GM19463 (cell line): ENCODE measurements around the gene PPP2R5C.
A peak's percentile ranks its signal among the peaks of the same experiment; 100 is the strongest.

Experiments used
- ATAC-seq: cut with Tn5 transposase; IDR thresholded peaks from one replicate; pipeline ENCODE4 v1.9.1; 2021; ENCODE audit warnings: mild to moderate bottlenecking, moderate library complexity; ENCODE audit not compliant: unreplicated experiment

Gene PPP2R5C

DNA sequence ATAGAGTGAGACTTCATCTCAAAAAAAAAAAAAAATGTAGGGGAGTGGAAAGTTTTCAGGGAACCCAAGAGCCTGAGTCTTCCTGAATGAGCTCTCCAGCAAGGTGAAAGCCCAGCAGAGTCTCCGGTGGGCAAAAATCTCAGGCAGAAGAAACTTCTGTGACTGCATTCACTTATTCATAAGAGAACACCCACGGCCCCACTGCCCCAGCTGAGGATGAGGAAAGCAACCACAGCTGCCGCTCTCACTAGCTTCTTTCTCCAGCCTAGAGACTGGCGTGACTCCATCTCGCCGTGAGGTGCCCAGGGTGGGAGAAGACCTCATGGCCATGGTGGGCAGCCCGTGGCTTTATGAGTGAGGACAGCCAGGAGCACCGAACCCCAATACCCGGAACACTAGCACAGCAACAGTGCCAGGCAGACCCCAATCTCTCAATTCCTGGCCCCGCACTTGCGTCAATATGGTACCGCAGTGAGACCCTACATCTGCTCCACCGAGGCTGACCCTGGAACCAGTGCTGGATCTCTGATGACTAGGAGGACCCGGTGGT is 173.2 kb downstream of the PPP2R5C start:
- ATAC-seq: no peak

DNA sequence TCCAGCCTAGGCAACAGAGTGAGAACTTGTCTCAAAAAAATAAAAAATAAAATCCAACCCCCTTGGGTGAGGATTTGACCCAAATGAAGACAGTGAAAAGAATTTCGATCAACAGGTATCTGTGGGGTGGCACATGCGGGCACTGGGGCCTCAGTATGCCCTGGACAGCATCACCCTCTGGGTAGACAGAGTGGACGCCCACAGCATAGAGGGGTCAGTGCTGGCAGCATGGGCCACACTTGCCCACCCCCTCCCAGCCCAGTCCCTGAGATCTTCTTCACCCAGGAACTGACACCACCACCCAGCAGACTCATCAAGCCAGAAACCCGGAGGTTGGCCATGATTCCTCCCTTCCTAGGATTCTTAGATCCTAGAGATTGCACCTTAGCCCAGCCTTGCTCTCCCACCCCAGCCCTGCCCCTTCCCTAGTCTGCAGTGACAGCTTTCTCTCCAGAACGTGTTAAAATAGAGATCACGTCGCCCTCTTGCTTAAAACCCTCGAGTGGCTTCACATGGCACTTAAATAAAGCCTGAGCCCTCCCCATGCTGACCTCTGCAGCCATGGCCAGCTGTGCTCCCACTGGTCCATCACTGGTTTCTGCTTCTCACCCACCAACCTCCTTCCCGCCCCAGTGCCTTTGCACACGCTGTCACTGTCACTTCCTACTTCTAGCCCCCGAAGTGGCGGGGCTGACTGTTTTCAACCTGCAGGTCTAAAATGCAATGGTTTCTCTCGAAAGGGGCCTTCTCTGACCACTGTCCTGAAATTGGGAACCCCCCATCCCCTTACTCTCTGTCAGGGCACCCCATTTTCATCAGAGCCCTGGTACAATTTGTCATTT is 176.6 kb downstream of the PPP2R5C start:
- ATAC-seq: no peak

DNA sequence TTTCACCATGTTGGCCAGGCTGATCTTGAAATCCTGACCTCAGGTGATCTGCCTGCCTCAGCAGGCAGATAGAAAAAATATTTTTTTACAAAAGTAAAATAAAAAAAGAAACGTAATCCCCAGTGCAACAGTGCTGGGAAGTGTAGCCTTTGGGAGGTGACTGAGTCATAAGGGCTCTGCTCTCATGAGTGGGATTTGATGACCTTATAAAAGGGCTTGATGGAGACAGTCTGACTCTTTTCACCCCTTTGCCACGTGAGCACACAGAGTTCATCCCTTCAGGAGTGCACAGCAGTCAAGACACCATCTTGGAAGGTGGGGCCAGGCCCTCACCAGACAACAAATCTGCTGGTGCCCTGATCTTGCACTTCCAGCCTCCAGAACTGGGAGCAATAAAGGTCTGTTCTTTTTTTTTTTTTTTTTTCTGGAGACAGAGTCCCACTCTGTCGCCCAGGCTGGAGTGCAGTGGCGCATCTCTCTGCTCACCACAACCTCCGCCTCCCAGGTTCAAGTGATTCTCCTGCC is 178.2 kb downstream of the PPP2R5C start:
- no peak for ATAC-seq

DNA sequence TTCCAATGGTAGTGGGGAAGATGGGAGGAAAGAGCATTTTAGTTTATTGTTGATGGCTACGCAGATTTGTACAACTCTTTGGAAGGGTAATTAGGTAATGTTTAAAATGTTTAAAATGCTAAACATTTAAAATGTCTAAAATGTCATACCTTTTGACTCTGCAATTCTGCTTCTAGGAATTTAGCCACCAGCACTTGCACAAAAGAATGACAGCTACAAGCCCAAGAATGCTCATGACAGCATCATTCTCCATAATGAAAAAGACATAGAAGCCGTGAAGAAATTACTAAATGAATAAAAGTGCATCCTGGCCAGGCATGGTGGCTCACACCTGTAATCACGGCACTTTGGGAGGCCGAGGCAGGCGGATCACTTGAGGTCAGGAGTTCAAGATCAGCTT is 182.9 kb downstream of the PPP2R5C start:
- no peak for ATAC-seq

DNA sequence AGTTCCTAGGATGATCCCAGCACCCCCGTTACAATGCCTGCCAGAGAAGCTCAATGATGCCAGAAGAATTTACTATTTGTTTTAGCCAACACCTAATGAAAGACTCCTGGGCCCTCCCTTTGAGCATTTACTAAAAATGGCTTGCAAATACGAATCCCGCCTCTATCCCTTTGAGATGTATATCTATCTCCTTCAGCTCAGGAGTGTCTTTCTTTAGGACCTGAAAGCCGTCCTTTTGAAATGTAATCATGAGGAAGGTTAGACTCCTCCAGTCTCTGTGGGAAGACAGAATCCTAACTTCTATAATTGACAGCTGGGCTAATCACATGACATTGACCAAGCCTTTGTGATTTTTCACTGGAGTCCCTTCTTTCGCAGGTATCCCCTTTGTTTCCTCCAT is 183.7 kb downstream of the PPP2R5C start:
- no peak for ATAC-seq

DNA sequence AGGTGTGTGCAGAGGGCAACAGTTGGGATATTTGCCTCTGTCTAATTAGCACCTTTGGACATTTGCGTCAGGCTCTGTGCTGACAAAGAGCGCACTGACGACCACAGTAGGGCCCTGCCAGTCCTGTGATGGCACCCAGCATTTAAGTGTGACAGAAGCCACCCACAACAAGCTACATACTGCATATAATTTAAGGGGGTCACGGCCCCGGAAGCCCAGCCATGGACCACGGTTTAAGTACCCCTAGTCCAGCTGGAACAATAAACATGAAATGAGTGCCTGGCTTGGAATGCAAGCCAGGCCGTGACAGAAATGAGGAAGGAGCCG is 186.0 kb downstream of the PPP2R5C start:
- ATAC-seq: no peak

DNA sequence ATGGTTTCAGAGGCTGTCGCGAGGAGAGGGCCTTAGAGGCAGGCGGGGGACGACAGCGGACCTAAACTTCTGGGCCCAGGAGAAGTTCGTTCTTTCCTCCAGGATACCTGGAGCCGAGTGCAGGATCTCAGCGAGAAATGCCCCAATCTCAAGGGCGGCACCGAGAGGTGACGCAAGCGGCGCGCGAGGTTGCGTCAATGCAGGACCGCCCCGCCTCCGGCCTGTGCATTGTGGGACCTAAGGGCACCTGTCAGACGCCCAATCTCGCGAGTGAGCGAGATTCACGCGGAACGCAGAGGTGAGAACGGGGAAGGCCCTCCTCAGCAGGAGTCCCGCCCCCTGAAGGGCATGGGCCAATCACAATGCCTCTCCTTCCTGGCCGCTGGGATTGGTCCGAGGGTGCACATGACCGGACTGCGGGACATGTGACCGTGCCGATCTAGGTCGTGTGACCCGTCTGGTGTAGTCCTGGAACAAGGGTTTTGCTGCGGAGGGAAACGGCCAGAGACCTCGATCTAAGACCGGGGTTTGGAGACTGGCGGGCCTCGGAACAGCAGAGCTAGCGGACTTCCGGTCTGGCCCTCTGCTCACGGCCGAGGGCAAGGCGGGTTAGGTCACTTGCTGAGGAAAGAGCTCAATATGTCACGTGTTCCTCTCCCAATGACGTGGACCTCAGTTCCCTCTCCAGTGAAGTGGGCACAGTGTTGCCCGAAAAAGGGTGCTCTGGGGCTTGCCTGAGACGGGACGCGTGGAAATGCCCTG is 186.6 kb downstream of the PPP2R5C start:
- peak; percentile 98 for ATAC-seq

DNA sequence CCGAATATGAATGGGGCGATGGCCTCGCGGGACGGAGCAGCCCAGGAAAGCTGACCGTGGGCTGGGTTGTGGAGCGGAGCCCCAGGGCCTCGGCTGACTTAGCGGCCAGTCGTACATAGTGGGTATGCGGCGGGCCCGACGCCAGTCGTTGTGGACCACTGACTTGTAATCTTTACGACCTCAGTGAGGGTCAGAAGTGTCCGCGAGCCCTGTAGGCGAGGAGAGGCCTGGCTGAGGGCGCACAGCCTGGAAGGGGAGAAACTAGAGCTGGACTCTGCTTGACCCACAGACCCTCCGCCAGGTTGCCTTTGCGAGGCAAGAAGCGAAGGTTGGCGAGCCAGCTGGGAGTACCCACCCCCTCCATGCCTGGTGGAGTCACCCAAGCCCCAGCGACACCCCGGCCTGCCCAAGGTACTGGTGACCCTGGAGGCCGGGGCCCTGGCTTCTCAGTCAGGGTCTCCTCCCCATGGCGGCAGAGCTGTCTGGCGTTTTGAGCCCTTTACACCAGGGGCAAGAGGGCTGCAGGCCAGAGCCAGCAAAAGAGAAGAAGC is 187.2 kb downstream of the PPP2R5C start:
- no peak for ATAC-seq

DNA sequence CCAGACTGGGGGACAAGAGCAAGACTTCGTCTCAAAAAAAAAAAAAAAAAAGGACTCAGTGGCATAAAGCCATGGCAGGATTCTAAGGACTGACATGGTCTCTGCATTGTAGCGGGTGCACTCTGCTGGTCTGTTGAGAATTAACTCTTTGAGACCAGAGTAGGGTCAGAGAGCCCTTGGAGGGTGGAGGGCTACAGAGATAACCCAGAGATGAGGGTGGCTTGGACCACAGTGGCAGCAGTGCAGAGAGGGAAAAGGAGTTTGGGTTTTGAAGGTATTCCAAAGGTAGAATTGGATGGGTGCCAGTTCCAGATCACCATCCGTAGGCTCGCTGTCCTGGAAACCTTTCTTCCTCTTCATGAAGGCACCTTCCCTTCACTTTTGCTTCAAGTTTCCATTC is 188.6 kb downstream of the PPP2R5C start:
- ATAC-seq: no peak

DNA sequence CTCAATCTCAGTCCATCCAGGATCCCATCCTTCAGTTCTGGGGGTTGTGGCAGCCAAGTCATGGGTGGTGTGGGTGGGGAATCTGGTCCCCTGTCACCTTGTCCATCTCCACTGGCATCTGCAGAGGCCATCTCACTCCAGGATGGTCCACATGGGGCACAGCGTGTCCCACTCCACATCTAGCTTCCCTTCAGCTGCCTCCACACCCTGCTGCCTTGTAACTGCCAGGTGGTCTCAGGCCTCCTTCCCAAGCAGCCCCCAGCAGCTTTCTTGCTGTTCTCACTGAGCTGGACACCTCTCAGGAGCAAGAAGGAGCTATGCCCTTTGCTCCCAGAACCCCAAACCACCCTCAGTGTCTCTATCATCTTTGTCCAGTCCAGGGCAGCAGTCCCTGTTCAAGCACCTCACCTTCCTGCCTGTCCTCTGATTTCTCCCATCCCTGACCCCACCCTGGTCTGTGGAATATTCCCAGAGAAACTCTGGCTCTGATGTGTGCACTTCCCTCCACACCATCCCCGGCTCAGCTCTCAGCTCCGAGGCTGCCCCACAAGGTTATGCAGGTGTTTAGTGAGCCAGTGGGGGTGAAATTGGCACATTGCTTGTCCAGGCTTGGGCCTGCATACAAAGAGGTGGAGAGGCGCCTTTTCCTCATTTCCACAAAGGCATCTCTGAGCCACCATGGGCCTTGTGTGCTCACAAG is 189.2 kb downstream of the PPP2R5C start:
- ATAC-seq: no peak

DNA sequence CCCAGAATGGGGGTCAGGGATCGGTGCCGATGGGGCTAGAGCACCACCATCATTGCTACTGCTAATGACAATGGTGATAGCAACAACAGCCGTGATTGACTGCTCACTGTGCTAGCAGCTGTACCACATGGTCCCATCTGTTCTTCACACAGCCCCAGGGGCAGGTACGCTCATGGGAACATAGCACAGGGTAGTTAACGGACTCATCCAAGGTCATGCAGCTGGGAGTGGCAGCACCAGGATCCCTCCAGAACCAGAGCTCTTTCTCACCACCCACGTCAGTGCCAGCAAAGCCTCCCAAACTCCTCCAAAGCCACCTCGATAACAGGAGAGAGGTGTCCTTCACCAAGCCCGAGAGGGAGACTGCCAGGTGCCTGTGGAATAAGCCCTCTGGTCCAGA is 191.6 kb downstream of the PPP2R5C start:
- ATAC-seq: no peak

DNA sequence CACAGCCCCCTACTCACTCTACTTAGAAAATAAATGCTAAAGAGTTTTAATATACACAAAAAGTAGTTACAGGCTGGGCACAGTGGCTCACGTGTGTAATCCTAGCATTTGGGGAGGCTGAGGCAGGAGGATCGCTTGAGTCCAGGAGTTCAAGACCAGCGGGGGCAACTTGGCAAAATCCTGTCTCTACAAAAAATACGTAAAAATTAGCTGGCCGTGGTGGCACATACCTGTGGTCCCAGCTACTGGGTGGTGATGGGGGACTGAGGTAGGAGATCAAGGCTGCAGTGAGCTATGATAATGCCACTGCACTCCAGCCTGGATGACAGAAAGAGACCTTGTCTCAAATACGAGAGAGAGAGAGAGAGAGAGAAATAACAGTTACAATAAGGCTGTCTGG is 193.0 kb downstream of the PPP2R5C start:
- no peak for ATAC-seq

DNA sequence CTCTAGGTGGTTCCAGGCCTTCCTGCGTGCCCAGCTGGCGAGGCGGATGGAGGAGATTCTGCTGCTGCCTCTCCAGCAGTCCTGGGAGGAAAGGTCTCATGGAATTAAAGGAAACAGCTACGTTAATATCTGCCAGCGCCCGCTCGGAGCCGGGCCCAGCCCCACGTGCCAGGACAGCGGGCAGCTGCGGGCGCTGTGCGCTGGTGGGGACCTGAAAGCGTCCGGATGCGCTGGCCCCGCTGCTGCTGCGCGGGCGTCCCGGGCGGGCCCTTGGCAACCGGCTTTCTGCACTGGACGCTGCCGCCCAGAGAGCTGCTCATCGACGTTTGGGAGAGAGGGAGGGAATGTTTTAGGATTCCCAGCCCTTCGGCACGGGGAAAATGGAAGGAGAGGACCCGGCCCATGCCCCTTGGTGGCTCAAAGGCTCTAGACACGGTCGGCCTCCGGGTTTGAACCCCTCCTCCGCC is 194.2 kb downstream of the PPP2R5C start:
- ATAC-seq: no peak

DNA sequence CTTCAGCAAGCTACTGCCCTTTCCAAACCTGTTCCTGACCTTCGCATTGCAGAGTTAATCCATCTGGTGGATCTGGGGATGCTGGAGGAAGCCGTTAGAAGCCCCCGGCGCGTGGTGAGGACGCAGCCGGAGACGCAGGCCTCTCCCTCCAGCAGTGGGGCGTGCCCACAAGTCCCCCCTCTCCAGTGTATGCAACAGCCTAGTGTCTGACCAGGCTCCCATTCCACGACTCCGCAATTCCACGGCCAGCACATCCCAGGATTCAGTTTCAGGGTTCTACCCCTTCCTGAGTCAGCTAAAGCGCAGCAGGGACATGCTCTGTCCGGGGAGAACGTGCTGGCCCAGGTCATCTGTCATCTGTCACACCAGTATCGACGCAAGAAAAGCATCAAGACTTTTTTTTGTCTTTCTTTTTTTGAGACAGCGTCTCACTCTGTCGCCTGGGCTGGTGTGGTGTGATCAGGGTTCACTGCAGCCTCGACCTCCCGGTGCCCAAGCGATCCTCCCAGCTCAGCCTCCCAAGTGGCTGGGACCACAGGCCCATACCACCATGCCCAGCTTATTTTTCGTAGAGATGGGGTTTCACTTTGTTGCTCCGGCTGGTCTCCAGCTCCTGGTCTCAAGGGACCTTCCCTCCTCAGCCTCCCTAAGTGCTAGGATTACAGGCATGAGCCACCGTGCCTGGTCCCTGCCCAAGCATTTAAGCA is 194.8 kb downstream of the PPP2R5C start:
- no peak for ATAC-seq

DNA sequence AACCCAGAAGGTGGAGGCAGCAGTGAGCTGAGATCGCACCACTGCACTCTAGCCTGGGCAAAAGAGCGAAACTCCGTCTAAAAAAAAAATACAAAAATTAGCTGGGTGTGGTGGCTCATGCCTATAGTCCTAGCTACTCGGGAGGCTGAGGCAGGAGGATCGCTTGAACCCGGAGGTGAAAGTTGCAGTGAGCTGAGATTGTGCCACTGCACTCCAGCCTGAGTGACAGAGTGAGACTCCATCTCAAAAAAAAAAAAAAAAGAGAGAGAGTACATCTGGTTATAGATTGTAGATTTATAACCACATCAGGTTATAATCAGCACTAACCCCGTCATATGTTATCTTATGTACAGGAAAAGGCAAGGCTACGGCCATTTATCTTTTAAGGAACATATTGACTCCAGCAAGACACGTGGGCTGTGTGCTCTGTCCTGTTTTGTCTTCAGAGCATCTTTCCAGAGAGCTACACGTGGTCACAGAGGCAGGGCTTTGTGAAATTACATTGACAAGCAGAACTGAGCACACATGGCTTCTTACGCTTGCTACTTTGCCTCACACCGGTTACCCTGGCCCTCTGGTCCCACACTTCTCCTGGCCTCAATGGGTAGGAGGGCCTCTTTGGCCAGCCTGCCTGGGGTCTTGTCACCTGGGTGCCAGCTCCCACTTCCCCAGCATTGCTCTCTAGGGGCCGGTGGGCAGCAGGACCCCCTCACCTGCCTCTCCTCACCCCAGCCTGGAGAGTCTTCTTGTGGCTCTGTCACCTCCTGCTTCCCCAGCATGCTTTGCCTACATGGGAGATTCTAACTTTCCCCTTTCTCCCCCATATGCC is 196.1 kb downstream of the PPP2R5C start:
- ATAC-seq: no peak

DNA sequence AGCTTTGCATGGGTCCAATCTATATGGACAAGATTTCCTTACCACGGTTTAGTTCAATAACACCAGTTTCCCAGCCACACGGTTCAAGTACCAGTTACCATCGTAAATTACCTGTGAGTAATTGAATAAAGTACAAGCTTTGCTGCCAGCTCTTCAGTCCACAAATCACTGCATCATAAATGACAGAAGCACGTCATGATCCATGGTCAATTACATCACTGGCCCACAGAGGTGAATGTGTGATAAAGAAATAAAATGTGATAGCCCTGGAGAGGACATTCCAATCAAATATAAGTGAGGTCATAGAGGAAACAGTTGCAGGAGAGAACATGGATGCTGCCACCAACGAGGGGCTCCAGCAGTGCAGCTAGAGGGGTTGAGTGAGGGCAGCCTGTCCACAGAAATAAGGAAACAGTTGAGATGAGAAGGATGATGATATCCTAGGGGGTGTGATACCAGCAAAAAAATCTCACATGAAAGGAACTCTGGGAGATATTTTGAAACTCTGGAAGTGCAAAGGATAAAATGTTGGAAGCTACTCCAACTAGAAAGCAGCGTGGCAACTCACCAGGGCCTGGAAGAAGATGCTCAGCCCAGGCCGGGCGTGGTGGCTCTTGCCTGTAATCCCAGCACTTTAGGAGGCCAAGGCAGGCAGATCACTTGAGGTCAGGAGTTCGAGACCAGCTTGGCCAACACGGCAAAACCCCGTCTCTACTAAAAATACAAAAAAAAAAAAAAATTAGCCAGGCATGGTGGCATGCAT is 197.1 kb downstream of the PPP2R5C start:
- ATAC-seq: no peak

DNA sequence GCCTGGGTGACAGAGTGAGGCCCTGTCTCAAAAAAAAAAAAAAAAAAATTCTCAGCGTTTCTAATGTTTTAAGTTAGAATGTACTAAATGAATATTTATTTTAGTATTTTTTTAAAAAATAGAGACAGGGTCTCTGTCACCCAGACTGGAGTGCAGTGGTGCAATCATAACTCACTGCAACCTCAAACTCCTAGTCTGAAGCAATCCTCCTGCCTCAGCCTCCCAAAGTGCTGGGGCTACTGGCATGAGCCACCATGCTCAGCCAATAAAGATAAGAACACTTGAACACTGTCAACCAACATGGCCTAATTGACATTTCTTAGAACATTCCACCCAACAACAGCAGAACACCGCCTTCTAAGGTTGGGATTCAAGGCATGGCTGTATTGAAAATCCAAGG is 197.8 kb downstream of the PPP2R5C start:
- ATAC-seq: no peak

DNA sequence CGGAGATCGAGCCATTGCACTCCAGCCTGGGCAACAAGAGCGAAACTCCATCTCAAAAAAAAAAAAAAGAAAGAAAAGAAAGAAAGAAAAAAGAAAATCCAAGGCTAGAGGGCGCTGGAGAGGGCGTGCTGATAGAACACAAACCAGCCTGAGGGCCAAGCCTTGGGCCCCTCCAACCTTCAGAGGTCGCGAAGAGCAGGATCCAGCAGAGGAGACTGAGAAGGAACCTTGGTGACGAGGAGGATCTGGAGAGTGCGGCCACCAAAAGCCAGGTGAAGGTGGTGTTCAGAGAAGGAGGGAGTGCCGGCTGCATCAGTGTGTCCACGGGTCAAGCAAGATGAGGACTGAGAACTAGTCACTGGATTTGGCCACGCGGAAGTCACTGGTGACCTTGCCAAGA is 198.7 kb downstream of the PPP2R5C start:
- no peak for ATAC-seq
